OCI-LY1 (cell line): ENCODE measurements around the gene PROB1.

Source experiments
- H2AFZ ChIP-seq: fragments of 200-600 bp; sonication (generic), shearing (Covaris generic); 2 replicates; pipeline ENCODE4 v1.6.0; 2014; ENCODE audit warnings: antibody characterized with exemption, mild to moderate bottlenecking, low read length
- H3F3A ChIP-seq: fragments of 200-600 bp; sonication (generic), shearing (Covaris generic); 2 replicates; pipeline ENCODE4 v1.6.0; 2014; ENCODE audit warnings: mild to moderate bottlenecking, antibody characterized with exemption, low read length, moderate library complexity; ENCODE audit not compliant: insufficient read depth
- H3K27ac ChIP-seq: fragments of 200-600 bp; sonication (generic); 2 replicates; pipeline ENCODE4 v1.5.1; 2014; ENCODE audit warnings: low read length, mixed run types, mild to moderate bottlenecking, low read depth; ENCODE audit not compliant: poor library complexity, severe bottlenecking
- H3K27me3 ChIP-seq: fragments of 200-600 bp; sonication (generic); 2 replicates; pipeline ENCODE4 v1.6.0; 2014; ENCODE audit warnings: antibody characterized with exemption, mild to moderate bottlenecking, low read length, moderate library complexity; ENCODE audit not compliant: insufficient read depth
- H3K36me3 ChIP-seq: fragments of 200-600 bp; sonication (generic); 2 replicates; pipeline ENCODE4 v1.6.1; 2014; ENCODE audit warnings: mild to moderate bottlenecking, antibody characterized with exemption, low read length, moderate library complexity, mixed read lengths; ENCODE audit not compliant: insufficient read depth
- H3K4me1 ChIP-seq: fragments of 200-600 bp; sonication (generic); 2 replicates; pipeline ENCODE4 v1.5.1; 2014; ENCODE audit warnings: mild to moderate bottlenecking, low read length, moderate library complexity; ENCODE audit not compliant: insufficient read depth, severe bottlenecking
- H3K4me2 ChIP-seq: fragments of 200-600 bp; sonication (generic), shearing (Covaris generic); 2 replicates; pipeline ENCODE4 v1.6.1; 2014; ENCODE audit warnings: low read length
- H3K4me3 ChIP-seq: fragments of 200-600 bp; sonication (generic); 2 replicates; pipeline ENCODE4 v1.5.1; 2014; ENCODE audit warnings: low read length, low read depth, mild to moderate bottlenecking, mixed read lengths; ENCODE audit not compliant: poor library complexity, severe bottlenecking
- H3K79me2 ChIP-seq: fragments of 200-600 bp; shearing (Covaris generic); 2 replicates; pipeline ENCODE4 v1.6.1; 2016; ENCODE audit warnings: mixed run types, low read length, mixed read lengths; ENCODE audit not compliant: insufficient read depth
- H3K9ac ChIP-seq: fragments of 200-600 bp; sonication (generic), shearing (Covaris generic); 2 replicates; pipeline ENCODE4 v1.6.1; 2014; ENCODE audit warnings: mild to moderate bottlenecking, low read length, mixed read lengths
- H3K9me2 ChIP-seq: fragments of 200-600 bp; sonication (generic), shearing (Covaris generic); 2 replicates; pipeline ENCODE4 v1.6.1; 2014; ENCODE audit warnings: low read depth, mild to moderate bottlenecking, low read length, mixed read lengths
- H3K9me3 ChIP-seq: fragments of 200-600 bp; shearing (Covaris generic); 2 replicates; pipeline ENCODE4 v1.6.1; 2014; ENCODE audit warnings: low read length, mixed read lengths
- H4K20me1 ChIP-seq: fragments of 200-600 bp; sonication (generic), shearing (Covaris generic); 2 replicates; pipeline ENCODE4 v1.6.0; 2016; ENCODE audit warnings: mild to moderate bottlenecking, low read length; ENCODE audit not compliant: insufficient read depth
- EZH2 ChIP-seq: fragments of 200-600 bp; sonication (generic), shearing (Covaris generic); IDR thresholded peaks from 2 replicates; pipeline ENCODE4 v1.8.0; 2017; ENCODE audit warnings: borderline replicate concordance, mixed run types, mild to moderate bottlenecking, antibody characterized with exemption, low read length, moderate library complexity, mixed read lengths
- TF ChIP-seq, protein P1 (sequence below): fragments of 200-600 bp; sonication (generic), shearing (Covaris generic); IDR thresholded peaks from 2 replicates; pipeline ENCODE4 v1.5.1; 2017; ENCODE audit warnings: mild to moderate bottlenecking, antibody characterized with exemption, low read length, moderate library complexity, mixed read lengths

PROB1 gene

DNA sequence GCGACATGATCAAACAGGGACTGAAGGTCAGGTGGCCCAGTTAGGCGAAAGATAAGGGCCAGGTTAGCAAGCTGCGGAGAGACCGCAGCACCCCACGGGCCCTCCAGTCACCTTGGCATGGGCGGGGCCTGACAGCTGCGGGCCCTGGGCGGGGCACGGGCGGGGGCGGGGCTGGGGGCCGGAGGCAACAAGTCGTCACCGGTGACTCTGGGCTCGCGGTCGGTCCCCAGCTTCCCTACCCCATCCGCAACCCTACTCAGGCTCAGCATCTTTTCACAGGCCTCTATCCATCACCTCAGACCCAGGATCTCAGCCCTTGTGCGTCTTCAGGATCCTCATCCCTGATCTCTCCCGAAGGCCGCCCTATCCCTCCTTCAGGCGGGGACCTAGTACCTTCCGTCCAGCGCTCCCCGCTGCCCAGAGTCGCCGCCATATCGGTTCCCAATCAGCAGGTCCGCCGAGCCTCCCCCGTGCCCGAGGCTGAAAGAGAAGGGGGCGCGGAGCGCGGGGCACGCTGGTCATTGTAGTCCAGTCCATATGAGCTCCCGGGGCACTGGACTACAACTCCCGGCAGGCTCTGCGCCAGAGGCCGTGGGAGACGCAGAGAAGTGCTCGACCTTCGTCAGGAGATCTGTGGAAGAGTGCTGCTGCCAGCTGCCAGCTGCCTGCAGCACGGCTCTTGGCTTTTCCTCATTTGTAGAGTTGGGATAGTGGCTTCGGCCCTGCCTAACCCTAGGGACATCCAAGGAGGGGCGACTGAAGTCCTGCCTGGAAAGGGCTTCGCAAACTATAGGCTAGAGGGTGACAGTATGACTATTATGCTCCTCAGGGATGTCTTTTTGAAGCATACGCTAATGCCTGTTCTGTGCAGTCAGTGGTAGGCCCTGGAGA is 44.4 kb upstream of the PROB1 start, which contains the start of gene DNAJC18:
Gene DNAJC18, minus strand, starts transcription at position 513 of the 891 bp plus-strand sequence. Its CDS starts 80 bp downstream, at position 433.
- H3K36me3 ChIP-seq: no peaks in the 10 kb centered on the region
- H3K9me2 ChIP-seq: no peaks in the 10 kb centered on the region
- peak within 1 kb of the TSS; percentile 89; the same call in 1 of the 2 replicates for H2AFZ ChIP-seq
- peak within 1 kb of the TSS; percentile 47 for H3K27ac ChIP-seq
- H3K4me2 ChIP-seq: peak within 1 kb of the TSS; percentile 85
- TF ChIP-seq EZH2: no peak
- TF ChIP-seq, protein P1, sequence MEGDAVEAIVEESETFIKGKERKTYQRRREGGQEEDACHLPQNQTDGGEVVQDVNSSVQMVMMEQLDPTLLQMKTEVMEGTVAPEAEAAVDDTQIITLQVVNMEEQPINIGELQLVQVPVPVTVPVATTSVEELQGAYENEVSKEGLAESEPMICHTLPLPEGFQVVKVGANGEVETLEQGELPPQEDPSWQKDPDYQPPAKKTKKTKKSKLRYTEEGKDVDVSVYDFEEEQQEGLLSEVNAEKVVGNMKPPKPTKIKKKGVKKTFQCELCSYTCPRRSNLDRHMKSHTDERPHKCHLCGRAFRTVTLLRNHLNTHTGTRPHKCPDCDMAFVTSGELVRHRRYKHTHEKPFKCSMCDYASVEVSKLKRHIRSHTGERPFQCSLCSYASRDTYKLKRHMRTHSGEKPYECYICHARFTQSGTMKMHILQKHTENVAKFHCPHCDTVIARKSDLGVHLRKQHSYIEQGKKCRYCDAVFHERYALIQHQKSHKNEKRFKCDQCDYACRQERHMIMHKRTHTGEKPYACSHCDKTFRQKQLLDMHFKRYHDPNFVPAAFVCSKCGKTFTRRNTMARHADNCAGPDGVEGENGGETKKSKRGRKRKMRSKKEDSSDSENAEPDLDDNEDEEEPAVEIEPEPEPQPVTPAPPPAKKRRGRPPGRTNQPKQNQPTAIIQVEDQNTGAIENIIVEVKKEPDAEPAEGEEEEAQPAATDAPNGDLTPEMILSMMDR: no peak
- no peaks in the 10 kb centered on the region for H3K9me3 ChIP-seq
- H3F3A ChIP-seq: no peaks in the 10 kb centered on the region
- no peaks in the 10 kb centered on the region for H3K79me2 ChIP-seq
- peak within 1 kb of the TSS; percentile 89 for H3K4me3 ChIP-seq
- peak within 1 kb of the TSS; percentile 88 for H3K9ac ChIP-seq
- H3K4me1 ChIP-seq: peaks cover 11% of the 10 kb centered on the region
- H3K27me3 ChIP-seq: no peaks in the 10 kb centered on the region
- H4K20me1 ChIP-seq: no peaks in the 10 kb centered on the region

DNA sequence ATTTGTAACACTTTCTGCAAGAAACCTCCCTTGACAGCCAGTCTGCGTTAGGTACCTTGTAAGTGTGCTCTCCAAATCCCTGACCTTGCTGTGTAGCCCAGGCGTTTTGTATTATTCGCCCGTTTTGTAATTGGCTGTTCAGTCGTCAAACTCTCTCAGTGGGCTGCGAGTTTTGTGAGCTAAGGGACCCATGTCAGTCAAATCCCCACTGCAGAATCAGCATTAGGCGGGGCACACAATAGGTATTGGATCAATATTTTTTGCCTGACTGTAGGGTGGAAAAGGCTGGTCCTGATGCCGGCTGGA is 43.8 kb upstream of the PROB1 start:
- no peaks in the 10 kb centered on the region for H3K27me3 ChIP-seq
- H3K9me3 ChIP-seq: no peaks in the 10 kb centered on the region
- no peaks in the 10 kb centered on the region for H3K9me2 ChIP-seq
- no peaks in the 10 kb centered on the region for H4K20me1 ChIP-seq
- TF ChIP-seq, protein P1: no peak
- TF ChIP-seq EZH2: no peak
- no peak overlapping the region for H2AFZ ChIP-seq
- peak overlapping the region; percentile 89 for H3K4me3 ChIP-seq
- H3K27ac ChIP-seq: no peak overlapping the region
- no peaks in the 10 kb centered on the region for H3K79me2 ChIP-seq
- H3K36me3 ChIP-seq: no peaks in the 10 kb centered on the region
- H3K4me1 ChIP-seq: peaks cover 11% of the 10 kb centered on the region
- H3K9ac ChIP-seq: no peak overlapping the region; the same call in 1 of the 2 replicates
- H3K4me2 ChIP-seq: peak overlapping the region; percentile 85
- H3F3A ChIP-seq: no peaks in the 10 kb centered on the region

DNA sequence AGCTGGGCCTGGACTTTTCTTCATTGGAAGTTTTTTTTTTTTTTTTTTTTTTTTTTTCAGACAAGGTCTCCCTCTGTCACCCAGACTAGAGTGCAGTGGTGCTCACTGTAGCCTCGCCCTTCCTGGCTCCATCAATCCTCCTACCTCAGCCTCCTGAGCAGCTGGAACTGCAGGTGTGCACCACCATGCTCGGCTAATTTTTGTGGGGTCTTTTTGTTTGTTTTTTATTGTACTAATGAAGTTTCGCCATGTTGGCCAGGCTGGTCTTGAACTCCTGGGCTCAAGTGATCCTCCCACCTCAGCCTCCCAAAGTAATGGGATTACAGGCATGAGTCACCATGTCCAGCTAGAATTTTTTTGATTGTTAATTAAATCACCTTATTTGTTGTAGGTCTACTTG is 40.8 kb upstream of the PROB1 start:
- Histone ChIP-seq H3K4me2 (no peak overlapping the region), H3K4me1 (peaks cover 11% of the 10 kb centered on the region), H2AFZ (no peak overlapping the region), H3K27me3 (no peaks in the 10 kb centered on the region), H3F3A (no peaks in the 10 kb centered on the region), H3K9me3 (no peaks in the 10 kb centered on the region), H3K9me2 (no peaks in the 10 kb centered on the region), H3K27ac (no peak overlapping the region), H3K4me3 (no peak overlapping the region), H3K36me3 (no peaks in the 10 kb centered on the region), H4K20me1 (no peaks in the 10 kb centered on the region), H3K9ac (no peak overlapping the region), H3K79me2 (no peaks in the 10 kb centered on the region)
- TF ChIP-seq EZH2: no peak
- TF ChIP-seq, protein P1: no peak
